DMS 273 (cell line): Measurements from ENCODE around the gene TGFB1I1.
"Not testable (repeated sequence)": the region's sequence is repeated elsewhere in the genome, so short reads cannot be mapped to it uniquely, and the experiment has no call there.

Experiments
- DNase-seq: peaks from one replicate; lab custom pipeline; 2025; ENCODE audit not compliant: unreplicated experiment; lab: John Stamatoyannopoulos, UW

The TGFB1I1 gene

GRCh38 chr16:31467858-31468257 is 4.1 kb upstream of the TGFB1I1 start:
- no peak for DNase-seq

GRCh38 chr16:31470615-31471014 is 1.3 kb upstream of the TGFB1I1 start:
- no peak for DNase-seq

- DNase-seq: no peak
These were observed 594 bp upstream of the TGFB1I1 start for GRCh38 chr16:31471241-31471874.

GRCh38 chr16:31472709-31473203 is 804 bp downstream of the TGFB1I1 start:
- peak; percentile 78 for DNase-seq

- no peak for DNase-seq
These were observed 1.5 kb downstream of the TGFB1I1 start for GRCh38 chr16:31473264-31473984.

- DNase-seq: no peak
These were observed 2.3 kb downstream of the TGFB1I1 start for GRCh38 chr16:31474173-31474714.

- DNase-seq: no peak
These were observed 3.1 kb downstream of the TGFB1I1 start for GRCh38 chr16:31474773-31475738.

- no peak for DNase-seq
These were observed 4.0 kb downstream of the TGFB1I1 start for GRCh38 chr16:31475946-31476302.

- DNase-seq: no peak
These were observed 4.6 kb downstream of the TGFB1I1 start for GRCh38 chr16:31476303-31477219.

GRCh38 chr16:31477220-31478216 is 5.6 kb downstream of the TGFB1I1 start:
- DNase-seq: no peak

GRCh38 chr16:31478956-31479355 is 7.0 kb downstream of the TGFB1I1 start:
- DNase-seq: no peak

GRCh38 chr16:31479751-31480150 is 7.8 kb downstream of the TGFB1I1 start:
- no peak for DNase-seq

- DNase-seq: no peak
These were observed 9.0 kb downstream of the TGFB1I1 start for GRCh38 chr16:31480851-31481536.

GRCh38 chr16:31483081-31483480 is 11.1 kb downstream of the TGFB1I1 start, which contains the start of gene SLC5A2:
SLC5A2 (plus strand) TSS chr16:31483123; CDS start chr16:31483137, 14 bp downstream.
- DNase-seq: no peak

GRCh38 chr16:31484048-31484447 is 12.1 kb downstream of the TGFB1I1 start:
- not testable (repeated sequence) for DNase-seq

GRCh38 chr16:31484491-31485171 is 12.7 kb downstream of the TGFB1I1 start:
- DNase-seq: no peak

GRCh38 chr16:31485571-31485970 is 13.6 kb downstream of the TGFB1I1 start:
- no peak for DNase-seq

GRCh38 chr16:31486045-31486444 is 14.1 kb downstream of the TGFB1I1 start:
- no peak for DNase-seq
